ENCODE measurements around the gene ZNF235. TPM values are rescaled to one million over a fixed set of nuclear protein-coding genes. Genes with fewer than 3 reads are reported as not detected.
"Not testable (repeated sequence)": the region's sequence is repeated elsewhere in the genome, so short reads cannot be mapped to it uniquely, and the experiment has no call there.

ZNF235 gene
- total RNA-seq, 1 donor from 2014 or later = 9.6 TPM

DNA sequence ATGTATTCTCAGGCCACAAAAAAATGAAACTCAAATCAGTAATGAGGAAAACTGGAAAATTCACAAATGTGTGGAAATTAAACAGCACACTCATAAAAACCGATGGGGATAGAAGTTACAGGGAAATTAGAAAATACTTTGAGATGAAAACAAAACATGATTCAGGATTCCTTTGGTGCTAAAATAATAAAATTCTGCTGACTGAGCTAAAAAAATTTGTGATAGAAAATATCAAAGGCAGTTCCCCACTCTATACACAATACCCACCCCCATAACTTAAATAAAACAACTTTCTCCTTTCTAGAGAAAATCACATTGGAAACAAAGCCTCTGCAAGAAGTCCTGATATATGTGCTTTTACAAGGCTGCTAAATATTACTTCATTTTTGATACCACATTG lies 46.7 kb downstream of the ZNF235 start:
- Histone ChIP-seq H2AFZ (replicated peaks) (no peak overlapping the region), H3K4me1 (no peaks in the 10 kb centered on the region), H3K36me3 (no peaks in the 10 kb centered on the region), H3K4me2 (no peak overlapping the region), H3K4me3 (no peak overlapping the region), H3K9ac (no peak overlapping the region), H3K9me3 (ENCODE audit: low read depth) (peaks cover 6% of the 10 kb centered on the region), H3K79me2 (ENCODE audit: low read depth) (no peaks in the 10 kb centered on the region), H4K20me1 (ENCODE audit: low read depth) (no peaks in the 10 kb centered on the region), H3K27me3 (no peaks in the 10 kb centered on the region), H3F3A (ENCODE audit: low read depth) (peaks cover 6% of the 10 kb centered on the region), H3K27ac (no peak overlapping the region)
- H3K4me1 Mint-ChIP-seq = peaks cover 8% of the 10 kb centered on the region
- H3K9me3 Mint-ChIP-seq = peaks cover 50% of the 10 kb centered on the region
- H3K27me3 Mint-ChIP-seq (ENCODE audit: insufficient read depth, low read depth) = no peaks in the 10 kb centered on the region
- no peak for DNase-seq (ENCODE audit: low spot score)
- TF ChIP-seq, protein P1, sequence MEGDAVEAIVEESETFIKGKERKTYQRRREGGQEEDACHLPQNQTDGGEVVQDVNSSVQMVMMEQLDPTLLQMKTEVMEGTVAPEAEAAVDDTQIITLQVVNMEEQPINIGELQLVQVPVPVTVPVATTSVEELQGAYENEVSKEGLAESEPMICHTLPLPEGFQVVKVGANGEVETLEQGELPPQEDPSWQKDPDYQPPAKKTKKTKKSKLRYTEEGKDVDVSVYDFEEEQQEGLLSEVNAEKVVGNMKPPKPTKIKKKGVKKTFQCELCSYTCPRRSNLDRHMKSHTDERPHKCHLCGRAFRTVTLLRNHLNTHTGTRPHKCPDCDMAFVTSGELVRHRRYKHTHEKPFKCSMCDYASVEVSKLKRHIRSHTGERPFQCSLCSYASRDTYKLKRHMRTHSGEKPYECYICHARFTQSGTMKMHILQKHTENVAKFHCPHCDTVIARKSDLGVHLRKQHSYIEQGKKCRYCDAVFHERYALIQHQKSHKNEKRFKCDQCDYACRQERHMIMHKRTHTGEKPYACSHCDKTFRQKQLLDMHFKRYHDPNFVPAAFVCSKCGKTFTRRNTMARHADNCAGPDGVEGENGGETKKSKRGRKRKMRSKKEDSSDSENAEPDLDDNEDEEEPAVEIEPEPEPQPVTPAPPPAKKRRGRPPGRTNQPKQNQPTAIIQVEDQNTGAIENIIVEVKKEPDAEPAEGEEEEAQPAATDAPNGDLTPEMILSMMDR (IDR thresholded peaks at IDR 0.05) = no peak
- TF ChIP-seq EZH2phosphoT487 (IDR thresholded peaks at IDR 0.05) (no peak), EZH2 (IDR thresholded peaks at IDR 0.05) (no peak)
- H3K36me3 Mint-ChIP-seq = peaks cover 11% of the 10 kb centered on the region
- no peak overlapping the region for H3K4me3 Mint-ChIP-seq
- no peak overlapping the region for H3K27ac Mint-ChIP-seq

- no peaks in the 10 kb centered on the region for H4K20me1 ChIP-seq (ENCODE audit: low read depth)
- Mint-ChIP-seq H3K27me3 (ENCODE audit: insufficient read depth, low read depth) (peaks cover 5% of the 10 kb centered on the region), H3K36me3 (peaks cover 13% of the 10 kb centered on the region), H3K4me1 (peaks cover 8% of the 10 kb centered on the region), H3K9me3 (peaks cover 73% of the 10 kb centered on the region), H3K27ac (no peak overlapping the region), H3K4me3 (no peak overlapping the region)
- H3K79me2 ChIP-seq (ENCODE audit: low read depth) = no peaks in the 10 kb centered on the region
- H3K4me1 ChIP-seq = no peaks in the 10 kb centered on the region
- H3K27ac ChIP-seq = no peak overlapping the region
- H3K36me3 ChIP-seq = no peaks in the 10 kb centered on the region
- no peaks in the 10 kb centered on the region for H3K27me3 ChIP-seq
- DNase-seq (ENCODE audit: low spot score) = no peak
- peaks cover 6% of the 10 kb centered on the region for H3F3A ChIP-seq (ENCODE audit: low read depth)
- no peak overlapping the region for H3K4me2 ChIP-seq
- TF ChIP-seq EZH2phosphoT487 (IDR thresholded peaks at IDR 0.05) = no peak
- TF ChIP-seq EZH2 (IDR thresholded peaks at IDR 0.05) = no peak
- TF ChIP-seq, protein P1 (IDR thresholded peaks at IDR 0.05) = no peak
- peaks cover 16% of the 10 kb centered on the region for H3K9me3 ChIP-seq (ENCODE audit: low read depth)
- no peak overlapping the region for H3K4me3 ChIP-seq
- H3K9ac ChIP-seq = no peak overlapping the region
- no peak overlapping the region for H2AFZ ChIP-seq (replicated peaks)
Observed at GRCh38 chr19:44255705-44256411, 49.0 kb downstream of the ZNF235 start.

- no peak overlapping the region for H3K4me3 ChIP-seq
- no peaks in the 10 kb centered on the region for H3K27me3 ChIP-seq
- no peak overlapping the region for H3K4me3 Mint-ChIP-seq
- no peak for DNase-seq (ENCODE audit: low spot score)
- H4K20me1 ChIP-seq (ENCODE audit: low read depth) = no peaks in the 10 kb centered on the region
- no peak overlapping the region for H3K27ac Mint-ChIP-seq
- no peak overlapping the region for H3K4me2 ChIP-seq
- TF ChIP-seq, protein P1 (IDR thresholded peaks at IDR 0.05) = no peak
- TF ChIP-seq EZH2phosphoT487 (IDR thresholded peaks at IDR 0.05) (no peak), EZH2 (IDR thresholded peaks at IDR 0.05) (no peak)
- H3F3A ChIP-seq (ENCODE audit: low read depth) = no peaks in the 10 kb centered on the region
- H3K27ac ChIP-seq = no peak overlapping the region
- H3K9me3 Mint-ChIP-seq = peaks cover 83% of the 10 kb centered on the region
- H3K9ac ChIP-seq = no peak overlapping the region
- peaks cover 8% of the 10 kb centered on the region for H3K27me3 Mint-ChIP-seq (ENCODE audit: insufficient read depth, low read depth)
- H3K36me3 Mint-ChIP-seq = peaks cover 20% of the 10 kb centered on the region
- no peaks in the 10 kb centered on the region for H3K79me2 ChIP-seq (ENCODE audit: low read depth)
- H3K36me3 ChIP-seq = no peaks in the 10 kb centered on the region
- H3K4me1 ChIP-seq = no peaks in the 10 kb centered on the region
- H2AFZ ChIP-seq (replicated peaks) = no peak overlapping the region
- H3K4me1 Mint-ChIP-seq = no peaks in the 10 kb centered on the region
- H3K9me3 ChIP-seq (ENCODE audit: low read depth) = peaks cover 27% of the 10 kb centered on the region
Observed at GRCh38 chr19:44254496-44254895, 50.3 kb downstream of the ZNF235 start.

DNA sequence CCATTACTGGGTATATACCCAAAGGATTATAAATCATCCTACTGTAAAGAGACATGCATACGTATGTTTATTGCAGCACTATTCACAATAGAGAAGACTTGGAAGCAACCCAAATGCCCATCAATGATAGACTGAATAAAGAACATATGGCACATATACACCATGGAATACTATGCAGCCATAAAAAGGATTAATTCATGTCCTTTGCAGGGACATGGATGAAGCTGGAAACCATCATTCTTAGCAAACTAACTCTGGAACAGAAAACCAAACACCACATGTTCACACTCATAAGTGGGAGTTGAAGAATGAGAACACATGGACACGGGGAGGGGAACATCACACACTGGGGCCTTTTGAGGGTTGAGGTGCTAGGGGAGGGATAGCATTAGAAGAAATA lies 51.4 kb downstream of the ZNF235 start:
- Mint-ChIP-seq H3K36me3 (peaks cover 26% of the 10 kb centered on the region), H3K9me3 (peaks cover 90% of the 10 kb centered on the region)
- H3K4me1 Mint-ChIP-seq; H4K20me1 ChIP-seq (ENCODE audit: low read depth); H2AFZ ChIP-seq (replicated peaks); H3K27ac Mint-ChIP-seq; H3K9ac ChIP-seq; H3K4me2 ChIP-seq; H3K27ac ChIP-seq; DNase-seq (ENCODE audit: low spot score); H3K36me3 ChIP-seq; H3K79me2 ChIP-seq (ENCODE audit: low read depth); H3K4me1 ChIP-seq; H3F3A ChIP-seq (ENCODE audit: low read depth); H3K4me3 ChIP-seq; H3K4me3 Mint-ChIP-seq; H3K27me3 ChIP-seq; H3K27me3 Mint-ChIP-seq (ENCODE audit: insufficient read depth, low read depth): not testable (repeated sequence)
- peaks cover 31% of the 10 kb centered on the region for H3K9me3 ChIP-seq (ENCODE audit: low read depth)

- H3K36me3 Mint-ChIP-seq = peaks cover 29% of the 10 kb centered on the region
- not testable (repeated sequence) for H3K9ac ChIP-seq; H2AFZ ChIP-seq (replicated peaks); H3K36me3 ChIP-seq; H3K27ac Mint-ChIP-seq; H3K27me3 ChIP-seq; H3K4me3 Mint-ChIP-seq; H4K20me1 ChIP-seq (ENCODE audit: low read depth); H3K27me3 Mint-ChIP-seq (ENCODE audit: insufficient read depth, low read depth); H3K4me2 ChIP-seq; H3K4me3 ChIP-seq; DNase-seq (ENCODE audit: low spot score); H3K27ac ChIP-seq; H3K4me1 ChIP-seq; H3K79me2 ChIP-seq (ENCODE audit: low read depth); H3K4me1 Mint-ChIP-seq; H3F3A ChIP-seq (ENCODE audit: low read depth)
- peaks cover 87% of the 10 kb centered on the region for H3K9me3 Mint-ChIP-seq
- peaks cover 31% of the 10 kb centered on the region for H3K9me3 ChIP-seq (ENCODE audit: low read depth)
Observed at GRCh38 chr19:44252332-44252731, 52.5 kb downstream of the ZNF235 start.
